Astrocyte (in vitro differentiated cells and primary cell): Measurements from ENCODE around the gene SLC25A17.

Experiments used
- EZH2 ChIP-seq: IDR thresholded peaks from 2 replicates; pipeline ENCODE4 v1.6.1; 2012; ENCODE audit warnings: mild to moderate bottlenecking, low read length, inconsistent platforms; ENCODE audit not compliant: insufficient read depth
- TF ChIP-seq, protein P1 (sequence below): IDR thresholded peaks from 2 replicates; pipeline ENCODE4 v1.5.1; 2011; ENCODE audit warnings: low read depth, mild to moderate bottlenecking, inconsistent platforms, low read length, moderate library complexity; ENCODE audit not compliant: insufficient read depth

DNA sequence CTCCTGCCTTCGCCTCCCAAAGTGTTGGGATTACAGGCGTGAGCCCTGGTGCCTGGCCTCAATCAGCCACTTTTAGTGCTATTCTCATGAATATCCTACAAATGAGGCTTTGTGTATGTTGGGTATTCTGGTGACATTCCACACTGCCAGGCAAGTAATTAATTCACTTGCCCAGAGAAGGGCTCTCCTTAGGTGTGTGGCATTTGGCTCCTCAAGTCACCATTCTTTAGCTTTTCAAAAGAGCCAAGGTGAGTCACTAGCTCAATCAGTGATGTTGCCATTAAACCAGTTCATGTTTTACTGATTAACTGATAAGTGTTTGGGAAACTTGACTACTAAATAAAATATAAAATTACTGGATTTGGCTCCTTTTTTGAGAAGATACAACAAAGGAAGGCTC lies 52.2 kb downstream of the SLC25A17 start:
- TF ChIP-seq, protein P1, sequence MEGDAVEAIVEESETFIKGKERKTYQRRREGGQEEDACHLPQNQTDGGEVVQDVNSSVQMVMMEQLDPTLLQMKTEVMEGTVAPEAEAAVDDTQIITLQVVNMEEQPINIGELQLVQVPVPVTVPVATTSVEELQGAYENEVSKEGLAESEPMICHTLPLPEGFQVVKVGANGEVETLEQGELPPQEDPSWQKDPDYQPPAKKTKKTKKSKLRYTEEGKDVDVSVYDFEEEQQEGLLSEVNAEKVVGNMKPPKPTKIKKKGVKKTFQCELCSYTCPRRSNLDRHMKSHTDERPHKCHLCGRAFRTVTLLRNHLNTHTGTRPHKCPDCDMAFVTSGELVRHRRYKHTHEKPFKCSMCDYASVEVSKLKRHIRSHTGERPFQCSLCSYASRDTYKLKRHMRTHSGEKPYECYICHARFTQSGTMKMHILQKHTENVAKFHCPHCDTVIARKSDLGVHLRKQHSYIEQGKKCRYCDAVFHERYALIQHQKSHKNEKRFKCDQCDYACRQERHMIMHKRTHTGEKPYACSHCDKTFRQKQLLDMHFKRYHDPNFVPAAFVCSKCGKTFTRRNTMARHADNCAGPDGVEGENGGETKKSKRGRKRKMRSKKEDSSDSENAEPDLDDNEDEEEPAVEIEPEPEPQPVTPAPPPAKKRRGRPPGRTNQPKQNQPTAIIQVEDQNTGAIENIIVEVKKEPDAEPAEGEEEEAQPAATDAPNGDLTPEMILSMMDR = no peak
- no peak for TF ChIP-seq EZH2
